GM12873 (cell line): ENCODE data around the gene PTPRM.

ENCODE experiments used
- TF ChIP-seq, protein P1 (sequence below): IDR thresholded peaks from 2 replicates; pipeline ENCODE4 v1.5.1; 2012; ENCODE audit warnings: low read depth, mild to moderate bottlenecking, moderate library complexity, low read length, control low read depth; ENCODE audit not compliant: insufficient read depth; ENCODE audit errors: missing control alignments

PTPRM gene

DNA sequence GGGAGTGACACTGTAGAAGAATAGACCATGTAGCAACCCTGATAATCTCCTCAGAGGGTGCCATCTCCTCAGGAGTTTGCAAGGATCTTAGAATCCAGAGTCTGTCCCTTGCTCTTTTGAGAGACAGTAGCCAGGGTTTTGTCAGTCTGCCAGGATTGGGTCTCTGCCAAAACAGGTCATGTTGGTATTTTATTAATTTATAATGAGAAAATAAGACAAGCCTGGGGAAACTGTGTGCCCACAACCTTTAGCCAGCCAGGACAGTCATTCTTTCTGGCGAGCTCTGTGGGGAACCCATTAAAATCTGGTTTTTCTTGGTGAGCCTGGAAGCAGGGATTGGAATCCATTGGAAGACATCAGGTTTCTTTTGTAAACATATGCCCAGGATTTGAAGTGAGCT is 78.6 kb downstream of the PTPRM start:
- TF ChIP-seq, protein P1, sequence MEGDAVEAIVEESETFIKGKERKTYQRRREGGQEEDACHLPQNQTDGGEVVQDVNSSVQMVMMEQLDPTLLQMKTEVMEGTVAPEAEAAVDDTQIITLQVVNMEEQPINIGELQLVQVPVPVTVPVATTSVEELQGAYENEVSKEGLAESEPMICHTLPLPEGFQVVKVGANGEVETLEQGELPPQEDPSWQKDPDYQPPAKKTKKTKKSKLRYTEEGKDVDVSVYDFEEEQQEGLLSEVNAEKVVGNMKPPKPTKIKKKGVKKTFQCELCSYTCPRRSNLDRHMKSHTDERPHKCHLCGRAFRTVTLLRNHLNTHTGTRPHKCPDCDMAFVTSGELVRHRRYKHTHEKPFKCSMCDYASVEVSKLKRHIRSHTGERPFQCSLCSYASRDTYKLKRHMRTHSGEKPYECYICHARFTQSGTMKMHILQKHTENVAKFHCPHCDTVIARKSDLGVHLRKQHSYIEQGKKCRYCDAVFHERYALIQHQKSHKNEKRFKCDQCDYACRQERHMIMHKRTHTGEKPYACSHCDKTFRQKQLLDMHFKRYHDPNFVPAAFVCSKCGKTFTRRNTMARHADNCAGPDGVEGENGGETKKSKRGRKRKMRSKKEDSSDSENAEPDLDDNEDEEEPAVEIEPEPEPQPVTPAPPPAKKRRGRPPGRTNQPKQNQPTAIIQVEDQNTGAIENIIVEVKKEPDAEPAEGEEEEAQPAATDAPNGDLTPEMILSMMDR, result no peak

DNA sequence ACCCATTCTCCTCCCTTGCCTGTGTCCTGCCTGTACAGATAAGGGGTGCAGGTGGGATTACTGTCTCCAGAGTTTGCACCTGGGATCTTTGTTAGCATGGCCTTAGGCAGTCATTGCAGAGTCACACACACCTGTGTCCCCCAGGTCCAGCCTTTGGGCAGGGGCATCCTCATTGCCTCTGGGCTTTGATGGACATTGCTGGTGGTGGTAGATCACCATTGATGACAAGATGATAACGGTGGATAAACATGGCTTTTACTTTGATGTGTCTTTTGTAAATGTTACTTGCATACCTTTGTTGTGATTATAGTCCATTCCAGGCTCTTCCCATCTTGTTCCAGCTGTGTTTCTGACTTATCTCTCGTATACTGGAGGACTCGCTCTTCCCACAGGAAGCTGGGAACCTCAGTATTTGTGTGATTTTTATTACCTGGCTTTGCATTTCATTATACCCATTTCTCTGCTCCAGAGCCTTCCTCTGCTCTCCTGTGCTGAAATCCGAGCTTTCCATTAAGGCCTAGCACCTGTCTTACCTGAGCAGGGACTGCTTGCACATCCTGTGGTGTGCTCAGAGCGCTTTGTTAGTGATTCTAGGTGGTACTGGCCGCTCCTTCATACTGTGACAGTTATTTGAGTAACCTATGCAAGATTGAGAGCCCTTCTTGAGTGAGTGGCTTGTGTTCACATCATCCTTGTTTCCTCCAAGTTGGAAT is 79.2 kb downstream of the PTPRM start:
- TF ChIP-seq, protein P1, result no peak

DNA sequence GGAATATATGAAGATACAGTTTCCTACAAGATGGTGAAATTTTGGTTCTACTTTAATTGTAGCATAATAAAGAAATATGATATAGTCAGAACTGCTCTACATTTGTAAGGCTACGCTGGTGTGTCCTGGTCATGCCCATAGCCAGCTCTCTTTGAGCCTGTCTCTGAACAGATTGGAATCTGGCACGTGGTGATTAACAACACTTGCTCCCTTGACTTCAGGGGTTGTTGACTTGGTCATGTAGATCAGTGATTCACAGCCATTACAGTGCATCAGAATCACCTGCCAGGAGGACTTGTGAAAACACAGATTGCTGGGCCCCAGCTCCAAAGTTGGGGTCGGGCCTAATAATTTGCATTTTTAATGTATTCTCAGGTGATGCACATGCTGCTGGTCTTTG is 80.4 kb downstream of the PTPRM start:
- TF ChIP-seq, protein P1, result no peak

DNA sequence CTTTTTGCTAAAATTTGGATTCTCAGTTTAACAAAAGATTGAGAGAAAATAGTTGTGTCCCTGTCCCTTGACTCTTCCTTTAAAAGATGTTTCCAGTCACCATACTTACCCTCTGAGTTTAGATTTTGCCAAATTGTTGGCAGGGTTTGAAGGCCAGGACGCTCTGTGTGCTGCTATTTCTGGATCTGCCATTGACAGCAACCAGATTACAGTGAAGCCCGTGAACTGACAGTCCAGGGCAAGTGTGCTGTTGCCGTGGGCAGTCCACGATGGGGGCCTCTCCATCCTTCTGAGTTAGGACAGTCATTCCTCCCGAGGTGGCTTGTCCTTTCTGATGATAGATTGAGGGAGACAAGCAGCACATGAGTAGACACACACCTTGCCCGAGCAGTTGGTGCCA is 89.9 kb downstream of the PTPRM start:
- TF ChIP-seq, protein P1, result no peak

DNA sequence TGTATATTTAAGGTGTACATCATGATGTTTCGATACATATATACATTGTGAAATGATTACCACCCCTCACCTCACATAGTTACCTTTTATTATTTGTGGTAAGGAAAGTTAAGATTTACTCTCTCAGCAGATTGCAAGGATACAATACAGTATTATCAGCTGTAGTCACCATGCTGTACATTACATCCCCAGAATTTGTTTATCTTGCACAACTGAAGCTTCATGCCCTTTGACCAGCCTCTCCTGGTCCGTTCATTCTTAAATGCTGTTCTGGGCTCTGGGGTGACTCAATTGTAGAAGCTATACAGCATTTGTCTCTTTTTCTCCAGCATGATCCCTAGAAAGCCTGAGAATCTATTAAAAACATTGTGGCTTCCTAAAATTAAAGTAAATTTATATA is 90.8 kb downstream of the PTPRM start:
- TF ChIP-seq, protein P1, result no peak

DNA sequence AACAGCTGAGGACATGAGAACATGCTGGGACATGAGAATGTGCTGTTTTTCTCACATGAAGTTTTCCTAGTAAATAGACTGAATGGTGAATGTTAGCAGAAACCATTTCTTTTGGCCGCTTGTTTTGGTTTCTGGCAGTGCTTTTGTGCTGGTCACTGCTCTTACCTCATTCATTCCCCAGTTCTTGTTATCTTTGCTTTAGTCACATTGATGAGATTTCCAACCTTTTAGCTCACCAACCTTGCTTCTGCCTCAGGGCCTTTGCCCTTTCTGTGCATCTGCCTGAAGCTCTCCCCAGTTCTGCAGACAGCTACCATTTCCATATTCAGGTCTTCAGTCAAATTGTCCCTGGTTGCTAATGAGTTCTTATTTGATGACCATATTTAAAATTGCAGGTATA is 91.6 kb downstream of the PTPRM start:
- TF ChIP-seq, protein P1, result no peak

DNA sequence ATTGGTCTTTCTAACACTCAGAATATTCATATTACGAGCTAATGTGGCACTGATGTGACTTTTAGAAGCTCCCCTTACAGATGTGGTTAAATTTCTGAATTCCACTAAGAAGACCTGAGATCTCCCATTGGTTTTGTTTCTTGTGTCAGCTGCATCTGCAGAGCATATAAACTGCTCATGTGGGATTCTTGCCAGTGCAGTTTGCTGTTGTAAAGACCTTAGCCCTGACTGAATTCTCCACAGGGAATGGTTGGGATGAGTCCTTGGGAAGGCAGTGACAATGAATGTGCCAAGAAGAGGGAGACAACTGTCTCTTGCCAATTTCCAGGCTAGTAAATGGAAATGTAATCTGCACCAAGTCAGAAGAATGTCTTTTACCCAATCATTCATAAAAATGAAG is 94.1 kb downstream of the PTPRM start:
- TF ChIP-seq, protein P1, result no peak
